ENCODE results near the gene MEGF11.

The MEGF11 gene

GRCh38 chr15:65926899-65927298 lies 326.7 kb downstream of the MEGF11 start:
- DNase-seq: no peak

GRCh38 chr15:65926459-65926858 lies 327.1 kb downstream of the MEGF11 start:
- no peak for DNase-seq

DNA sequence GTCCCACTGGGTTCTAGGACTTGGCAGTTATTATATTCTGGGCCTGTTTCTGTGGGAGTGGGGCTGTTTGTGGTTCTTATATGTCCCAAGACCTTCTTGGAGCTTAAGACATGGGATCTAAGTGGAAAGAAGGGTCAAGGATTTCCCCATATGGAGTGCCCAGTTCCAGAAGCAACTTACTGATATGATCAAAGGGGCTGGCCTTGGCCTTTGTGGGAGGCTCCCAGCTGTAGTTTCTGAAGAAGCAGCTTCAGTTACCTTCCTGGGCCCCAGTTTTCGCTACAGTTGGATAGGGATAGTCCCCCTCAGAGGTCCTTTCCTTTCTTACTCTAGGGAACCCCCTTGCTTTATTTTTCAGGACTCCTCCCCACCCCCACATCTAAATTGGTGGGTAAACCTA lies 328.2 kb downstream of the MEGF11 start:
- no peak for DNase-seq

DNA sequence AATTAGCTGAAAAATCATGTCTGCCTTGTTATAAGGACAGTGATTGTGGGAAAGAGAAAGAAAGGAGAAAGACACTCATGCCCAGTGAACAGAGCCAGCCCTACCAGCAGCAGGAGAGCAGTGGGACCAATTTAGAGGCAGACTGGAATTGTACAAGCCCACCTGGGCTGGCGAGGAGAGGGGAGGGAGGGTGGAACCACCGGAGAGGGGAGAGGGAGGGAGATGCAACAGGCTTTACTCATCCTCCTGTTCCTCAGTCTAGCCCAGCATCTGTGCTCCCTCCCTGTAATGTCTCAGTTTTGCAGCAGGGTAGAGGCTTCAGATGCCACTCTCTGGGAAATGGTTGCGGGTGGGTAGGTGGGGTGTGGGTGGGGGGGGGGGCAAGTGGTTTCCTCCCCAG lies 329.5 kb downstream of the MEGF11 start:
- no peak for DNase-seq

GRCh38 chr15:65923264-65923663 lies 330.3 kb downstream of the MEGF11 start:
- no peak for DNase-seq

DNA sequence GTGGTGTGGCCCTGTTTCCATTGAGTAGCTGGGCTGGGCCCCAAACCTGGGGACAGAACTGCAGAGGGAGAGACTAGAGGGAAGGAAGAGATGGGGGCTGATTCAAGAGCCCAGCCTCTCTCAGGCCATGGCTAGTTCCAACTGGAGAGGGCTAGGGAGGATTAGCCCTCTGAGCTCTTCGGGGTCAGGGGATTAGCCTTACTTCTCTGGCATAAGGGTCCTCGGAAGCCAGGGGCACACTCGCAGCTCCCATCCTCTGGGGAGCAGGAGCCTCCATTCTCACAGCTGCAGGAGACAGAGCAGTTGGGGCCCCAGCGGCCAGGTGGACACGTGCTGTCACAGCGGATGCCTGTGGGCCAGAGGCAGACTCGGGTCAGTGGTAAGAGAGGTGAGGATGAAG lies 330.9 kb downstream of the MEGF11 start:
- DNase-seq: no peak

- no peak for DNase-seq
Measured at GRCh38 chr15:65921780-65922179, 331.8 kb downstream of the MEGF11 start.

DNA sequence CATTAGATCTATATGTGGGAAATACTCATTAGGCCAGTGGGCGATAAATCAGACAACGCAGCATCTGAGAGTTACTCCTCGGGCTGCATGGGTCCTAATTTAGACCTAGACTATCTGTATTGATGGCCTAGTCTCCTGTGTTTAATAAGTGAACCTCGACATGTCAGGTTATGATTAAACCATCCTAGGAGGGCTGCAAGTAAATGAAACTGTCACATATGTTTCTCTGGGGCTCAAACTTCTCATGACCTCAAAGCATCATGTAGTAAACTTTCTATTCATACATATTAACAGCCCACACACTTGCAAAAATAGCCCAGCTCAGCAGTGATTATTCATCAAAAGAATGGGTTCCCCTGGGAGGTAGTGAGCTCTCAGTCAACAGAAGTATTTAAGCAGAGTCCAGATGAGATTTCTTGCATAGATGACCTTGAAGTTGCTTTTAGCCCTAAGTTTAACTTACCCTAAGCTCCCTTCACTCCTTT lies 332.7 kb downstream of the MEGF11 start:
- no peak for DNase-seq

- no peak for DNase-seq
Measured at GRCh38 chr15:65920121-65920520, 333.4 kb downstream of the MEGF11 start.

GRCh38 chr15:65919353-65919752 lies 334.2 kb downstream of the MEGF11 start:
- DNase-seq: no peak

DNA sequence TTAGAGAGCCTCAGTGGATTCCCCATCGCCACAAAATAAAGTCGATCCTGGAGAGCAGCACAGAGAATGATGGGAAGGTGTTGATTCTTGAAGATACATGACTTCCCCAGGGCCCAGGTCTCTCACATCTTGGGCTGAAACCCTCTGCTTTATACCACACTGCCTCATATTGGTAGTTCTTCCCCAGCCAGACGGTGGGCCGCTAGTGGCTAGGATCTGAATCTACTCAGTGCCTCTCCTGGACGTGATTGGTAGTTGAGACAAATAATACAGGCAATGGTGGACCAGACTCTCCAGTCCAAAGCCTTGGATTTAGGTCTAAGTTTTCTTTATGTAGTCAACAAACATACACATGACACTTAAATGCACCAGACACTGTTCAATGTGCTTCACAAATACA lies 334.6 kb downstream of the MEGF11 start:
- no peak for DNase-seq

DNA sequence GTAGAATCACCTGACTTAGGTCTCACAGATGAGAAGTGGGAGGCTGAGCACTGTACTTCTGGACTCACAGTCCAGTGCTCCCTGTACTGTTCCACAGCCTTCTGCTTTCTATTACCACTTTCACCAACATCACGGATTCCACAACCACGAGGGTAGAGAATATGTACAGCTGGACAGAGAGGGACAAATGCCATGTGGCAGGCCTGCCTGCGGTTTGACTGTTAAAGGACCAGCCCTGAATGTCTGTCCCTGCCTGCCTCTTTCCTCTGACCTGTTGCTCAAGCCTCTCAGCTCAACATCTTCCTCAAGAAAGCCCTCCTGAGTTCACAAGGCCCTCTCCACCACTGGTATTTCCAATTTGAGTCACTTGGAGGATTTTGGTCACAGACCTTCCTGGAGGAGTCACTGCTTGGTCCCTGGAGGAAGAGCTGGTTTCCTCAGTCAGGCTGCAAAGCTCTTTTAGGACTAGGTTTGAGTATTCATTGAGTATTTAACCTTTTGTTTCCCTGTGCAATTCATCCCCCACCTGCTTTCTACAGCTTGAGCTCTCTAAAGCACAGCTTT lies 335.1 kb downstream of the MEGF11 start:
- no peak for DNase-seq

DNA sequence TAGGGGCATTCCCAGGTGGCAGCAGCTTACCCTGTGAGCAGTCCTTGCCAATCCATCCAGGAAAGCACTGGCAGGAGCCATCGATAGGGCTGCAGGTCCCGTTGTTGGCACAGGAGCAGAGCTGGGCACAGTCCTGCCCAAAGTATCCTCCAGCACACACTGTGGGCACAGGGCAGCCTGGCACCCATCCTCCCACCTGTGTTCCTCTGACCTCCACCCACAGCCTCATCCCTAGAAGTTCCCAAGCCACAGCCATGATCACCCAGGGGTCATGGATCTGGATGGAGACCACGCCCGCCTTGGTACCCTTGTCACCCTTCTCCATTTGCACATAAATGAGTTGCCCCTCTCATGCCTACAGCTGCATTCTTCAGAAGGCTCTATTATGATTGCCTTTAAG lies 335.6 kb downstream of the MEGF11 start:
- no peak for DNase-seq

- no peak for DNase-seq
Measured at GRCh38 chr15:65917407-65917756, 336.2 kb downstream of the MEGF11 start.

DNA sequence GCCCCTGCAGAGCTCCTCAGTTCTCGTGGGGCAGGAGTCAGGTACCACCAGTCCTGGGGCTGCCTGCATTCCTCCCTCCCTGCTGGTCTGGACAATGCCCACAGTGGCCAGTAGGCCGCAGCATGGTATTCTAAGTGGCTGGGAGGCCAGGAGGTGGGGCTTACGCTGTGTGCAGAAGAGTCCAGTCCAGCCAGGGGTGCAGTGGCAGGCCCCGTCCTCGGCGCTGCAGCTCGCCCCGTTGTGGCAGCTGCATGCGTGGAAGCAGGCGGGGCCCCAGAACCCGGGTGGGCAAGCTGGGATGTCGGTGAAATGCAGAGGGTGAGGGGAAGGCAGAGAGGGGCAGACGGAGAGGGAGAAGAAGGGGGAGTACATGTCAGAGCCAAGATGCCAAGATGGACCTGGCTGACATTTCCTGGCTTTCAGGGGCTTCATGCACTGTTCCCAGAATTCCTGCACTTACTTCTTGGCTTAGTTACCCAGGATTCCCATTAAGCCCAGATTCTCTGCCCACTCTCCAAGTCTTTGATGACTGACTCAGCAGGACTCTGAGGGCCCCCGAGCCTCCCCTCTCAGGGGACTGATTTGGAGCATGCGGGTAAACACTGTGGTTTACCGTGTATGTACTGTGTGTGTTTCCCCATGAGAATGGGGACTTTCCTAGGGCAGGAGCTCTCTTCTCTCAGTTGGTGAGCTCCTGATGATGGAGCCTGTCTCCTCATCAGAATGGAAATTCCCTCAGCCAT lies 336.7 kb downstream of the MEGF11 start:
- no peak for DNase-seq

- no peak for DNase-seq
Measured at GRCh38 chr15:65916041-65916663, 337.4 kb downstream of the MEGF11 start.

- DNase-seq: no peak
Measured at GRCh38 chr15:65914981-65915925, 338.3 kb downstream of the MEGF11 start.

GRCh38 chr15:65914386-65914785 lies 339.2 kb downstream of the MEGF11 start:
- no peak for DNase-seq

GRCh38 chr15:65913631-65914199 lies 339.8 kb downstream of the MEGF11 start:
- no peak for DNase-seq

- DNase-seq: no peak
Measured at GRCh38 chr15:65912235-65912634, 341.3 kb downstream of the MEGF11 start.

GRCh38 chr15:65910341-65910740 lies 343.2 kb downstream of the MEGF11 start:
- DNase-seq: no peak

DNA sequence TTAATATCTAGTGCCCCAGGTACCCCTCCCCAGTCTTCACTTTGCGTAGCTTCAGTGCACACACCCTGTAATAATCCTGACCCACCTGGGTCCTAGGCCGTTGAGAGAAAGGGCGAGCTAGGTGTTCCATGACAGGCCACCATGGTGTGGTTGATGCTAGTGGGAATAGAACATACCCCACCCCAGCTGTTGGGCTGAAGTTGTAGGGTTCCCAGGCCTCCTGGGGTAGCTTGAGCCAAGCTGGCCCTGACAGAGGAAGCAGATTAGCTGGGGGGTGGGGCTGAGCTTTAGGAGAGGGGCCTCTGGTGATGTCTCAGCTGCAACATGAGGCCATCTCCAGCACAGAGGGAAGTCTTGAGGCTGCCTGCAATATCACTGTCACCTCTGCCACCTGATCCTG lies 343.7 kb downstream of the MEGF11 start:
- DNase-seq: no peak

DNA sequence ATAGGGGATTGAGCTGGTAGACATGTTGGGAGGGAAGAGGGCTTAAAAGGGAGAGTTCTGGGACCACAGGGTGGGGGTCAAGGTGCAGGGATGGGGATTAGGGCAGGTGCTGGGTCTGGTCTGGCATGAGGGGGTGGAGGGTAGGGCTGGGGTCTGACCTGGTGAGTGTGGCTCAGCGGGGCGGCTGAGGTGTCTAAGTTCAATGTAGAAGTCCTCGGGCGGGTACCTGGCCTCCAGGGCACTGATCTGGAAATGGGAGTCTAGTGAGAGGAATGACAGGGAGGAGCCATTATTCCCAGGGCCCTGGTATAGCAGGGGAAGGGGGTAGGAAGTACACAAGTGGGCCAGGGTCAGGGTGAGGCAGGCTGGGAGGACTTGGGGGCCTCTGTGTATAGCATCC lies 344.7 kb downstream of the MEGF11 start:
- DNase-seq: no peak
